SK-N-SH treated with all-trans-retinoic acid at 6 μM for 48 hours (cell line): ENCODE data around the gene ALPG.

Experiments used
- ATAC-seq: fragments of 200-7000 bp; cut with Tn5 transposase; 3 replicates; pipeline ENCODE4 v1.9.1; 2020; ENCODE audit warnings: mild to moderate bottlenecking, moderate library complexity
- ARNTL ChIP-seq: fragments of 450-650 bp; formaldehyde crosslinking; IDR thresholded peaks from 2 replicates; pipeline ENCODE4 v1.5.0; 2020; ENCODE audit warnings: low read depth, mild to moderate bottlenecking, moderate library complexity, borderline replicate concordance
- BACH2 ChIP-seq: fragments of 250-450 bp; sonication (Bioruptor Pico); IDR thresholded peaks from 2 replicates; pipeline ENCODE4 v1.9.0; 2021; ENCODE audit warnings: mild to moderate bottlenecking, borderline replicate concordance
- CSDC2 ChIP-seq: fragments of 250-450 bp; sonication (Bioruptor Pico); IDR thresholded peaks from 2 replicates; pipeline ENCODE4 v1.5.0; 2020; ENCODE audit warnings: mild to moderate bottlenecking, moderate library complexity
- ESRRG ChIP-seq: fragments of 250-450 bp; sonication (Bioruptor Pico); IDR thresholded peaks from 2 replicates; pipeline ENCODE4 v1.6.1; 2021; ENCODE audit warnings: mild to moderate bottlenecking
- ISL1 ChIP-seq: fragments of 250-450 bp; sonication (Bioruptor Pico); IDR thresholded peaks from 2 replicates; pipeline ENCODE4 v2.1.2; 2022; ENCODE audit warnings: mild to moderate bottlenecking, moderate library complexity
- OSR1 ChIP-seq: fragments of 250-450 bp; sonication (Bioruptor Pico); IDR thresholded peaks from 2 replicates; pipeline ENCODE4 v1.8.0; 2022; ENCODE audit warnings: moderate library complexity, mild to moderate bottlenecking, inconsistent platforms
- PATZ1 ChIP-seq: fragments of 250-450 bp; sonication (Bioruptor Pico); IDR thresholded peaks from 2 replicates; pipeline ENCODE4 v1.8.0; 2020; ENCODE audit warnings: mild to moderate bottlenecking, moderate library complexity, borderline replicate concordance
- POU6F1 ChIP-seq: fragments of 250-450 bp; sonication (Bioruptor Pico); IDR thresholded peaks from 2 replicates; pipeline ENCODE4 v1.8.0; 2021; ENCODE audit warnings: low read depth, mild to moderate bottlenecking, moderate library complexity, borderline replicate concordance
- PPARA ChIP-seq: fragments of 250-450 bp; sonication (Bioruptor Pico); IDR thresholded peaks from 2 replicates; pipeline ENCODE4 v1.5.0; 2020; ENCODE audit warnings: mild to moderate bottlenecking, borderline replicate concordance
- RARB ChIP-seq: fragments of 250-450 bp; sonication (Bioruptor Pico); IDR thresholded peaks from 2 replicates; pipeline ENCODE4 v1.8.0; 2021; ENCODE audit warnings: mild to moderate bottlenecking, moderate library complexity
- SNAI2 ChIP-seq: fragments of 250-450 bp; sonication (Bioruptor Pico); IDR thresholded peaks from 2 replicates; pipeline ENCODE4 v1.5.0; 2020; ENCODE audit warnings: mild to moderate bottlenecking, moderate library complexity
- TCF4 ChIP-seq: fragments of 250-450 bp; sonication (Bioruptor Pico); IDR thresholded peaks from 2 replicates; pipeline ENCODE4 v1.8.0; 2021; ENCODE audit warnings: mild to moderate bottlenecking, moderate library complexity, borderline replicate concordance
- TSHZ2 ChIP-seq: fragments of 250-450 bp; sonication (Bioruptor Pico); IDR thresholded peaks from 2 replicates; pipeline ENCODE4 v1.5.0; 2020; ENCODE audit warnings: mild to moderate bottlenecking, moderate library complexity
- ZC3H10 ChIP-seq: fragments of 250-450 bp; sonication (Bioruptor Pico); IDR thresholded peaks from 2 replicates; pipeline ENCODE4 v1.5.1; 2021; ENCODE audit warnings: mild to moderate bottlenecking, moderate library complexity
- ZFP3 ChIP-seq: fragments of 250-450 bp; sonication (Bioruptor Pico); IDR thresholded peaks from 2 replicates; pipeline ENCODE4 v1.5.0; 2020; ENCODE audit warnings: mild to moderate bottlenecking, moderate library complexity
- ZFP30 ChIP-seq: fragments of 450-650 bp; formaldehyde crosslinking; IDR thresholded peaks from 2 replicates; pipeline ENCODE4 v1.5.0; 2022; ENCODE audit warnings: mild to moderate bottlenecking, moderate library complexity
- ZNF565 ChIP-seq: fragments of 450-650 bp; formaldehyde crosslinking; conservative IDR thresholded peaks from 2 replicates; pipeline ENCODE4 v1.5.0; 2020; ENCODE audit warnings: low read depth, mild to moderate bottlenecking, moderate library complexity
- ZNF70 ChIP-seq: fragments of 450-650 bp; formaldehyde crosslinking; IDR thresholded peaks from 2 replicates; pipeline ENCODE4 v1.5.0; 2020; ENCODE audit warnings: mild to moderate bottlenecking, moderate library complexity
- ZNF8 ChIP-seq: fragments of 450-650 bp; formaldehyde crosslinking; IDR thresholded peaks from 2 replicates; pipeline ENCODE4 v1.5.0; 2020; ENCODE audit warnings: mild to moderate bottlenecking, moderate library complexity
- TF ChIP-seq, protein P1 (sequence below): fragments of 250-450 bp; sonication (Bioruptor Pico); IDR thresholded peaks from 2 replicates; pipeline ENCODE4 v1.5.1; 2021; ENCODE audit warnings: mild to moderate bottlenecking, moderate library complexity
- TF ChIP-seq, protein P2 (sequence below): fragments of 250-450 bp; sonication (Bioruptor Pico); IDR thresholded peaks from 2 replicates; pipeline ENCODE4 v1.5.1; 2020; ENCODE audit warnings: low read depth, mild to moderate bottlenecking, moderate library complexity

The ALPG gene

GRCh38 chr2:232434563-232435374, 28.1 kb downstream of the ALPG start:
- ATAC-seq = no peak
- no peak for TF ChIP-seq POU6F1
- TF ChIP-seq ZNF565 (CRISPR knock-in tag) = no peak
- no peak for TF ChIP-seq SNAI2 (CRISPR knock-in tag)
- TF ChIP-seq TCF4 (CRISPR knock-in tag) = no peak
- no peak for TF ChIP-seq CSDC2
- TF ChIP-seq, protein P1, sequence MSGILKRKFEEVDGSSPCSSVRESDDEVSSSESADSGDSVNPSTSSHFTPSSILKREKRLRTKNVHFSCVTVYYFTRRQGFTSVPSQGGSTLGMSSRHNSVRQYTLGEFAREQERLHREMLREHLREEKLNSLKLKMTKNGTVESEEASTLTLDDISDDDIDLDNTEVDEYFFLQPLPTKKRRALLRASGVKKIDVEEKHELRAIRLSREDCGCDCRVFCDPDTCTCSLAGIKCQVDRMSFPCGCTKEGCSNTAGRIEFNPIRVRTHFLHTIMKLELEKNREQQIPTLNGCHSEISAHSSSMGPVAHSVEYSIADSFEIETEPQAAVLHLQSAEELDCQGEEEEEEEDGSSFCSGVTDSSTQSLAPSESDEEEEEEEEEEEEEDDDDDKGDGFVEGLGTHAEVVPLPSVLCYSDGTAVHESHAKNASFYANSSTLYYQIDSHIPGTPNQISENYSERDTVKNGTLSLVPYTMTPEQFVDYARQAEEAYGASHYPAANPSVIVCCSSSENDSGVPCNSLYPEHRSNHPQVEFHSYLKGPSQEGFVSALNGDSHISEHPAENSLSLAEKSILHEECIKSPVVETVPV (CRISPR knock-in tag) = no peak
- TF ChIP-seq TSHZ2 = no peak
- TF ChIP-seq RARB (CRISPR knock-in tag) = no peak
- no peak for TF ChIP-seq BACH2 (CRISPR knock-in tag)
- no peak for TF ChIP-seq PPARA (CRISPR knock-in tag)
- no peak for TF ChIP-seq ESRRG (CRISPR knock-in tag)
- TF ChIP-seq ISL1 = no peak
- no peak for TF ChIP-seq ZNF70
- TF ChIP-seq, protein P2, sequence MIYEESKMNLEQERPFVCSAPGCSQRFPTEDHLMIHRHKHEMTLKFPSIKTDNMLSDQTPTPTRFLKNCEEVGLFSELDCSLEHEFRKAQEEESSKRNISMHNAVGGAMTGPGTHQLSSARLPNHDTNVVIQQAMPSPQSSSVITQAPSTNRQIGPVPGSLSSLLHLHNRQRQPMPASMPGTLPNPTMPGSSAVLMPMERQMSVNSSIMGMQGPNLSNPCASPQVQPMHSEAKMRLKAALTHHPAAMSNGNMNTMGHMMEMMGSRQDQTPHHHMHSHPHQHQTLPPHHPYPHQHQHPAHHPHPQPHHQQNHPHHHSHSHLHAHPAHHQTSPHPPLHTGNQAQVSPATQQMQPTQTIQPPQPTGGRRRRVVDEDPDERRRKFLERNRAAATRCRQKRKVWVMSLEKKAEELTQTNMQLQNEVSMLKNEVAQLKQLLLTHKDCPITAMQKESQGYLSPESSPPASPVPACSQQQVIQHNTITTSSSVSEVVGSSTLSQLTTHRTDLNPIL (CRISPR knock-in tag) = no peak
- TF ChIP-seq ZFP3 (CRISPR knock-in tag) = no peak
- no peak for TF ChIP-seq ARNTL
- TF ChIP-seq ZFP30 (CRISPR knock-in tag) = no peak
- TF ChIP-seq, all 23 proteins: peak for 0

DNA sequence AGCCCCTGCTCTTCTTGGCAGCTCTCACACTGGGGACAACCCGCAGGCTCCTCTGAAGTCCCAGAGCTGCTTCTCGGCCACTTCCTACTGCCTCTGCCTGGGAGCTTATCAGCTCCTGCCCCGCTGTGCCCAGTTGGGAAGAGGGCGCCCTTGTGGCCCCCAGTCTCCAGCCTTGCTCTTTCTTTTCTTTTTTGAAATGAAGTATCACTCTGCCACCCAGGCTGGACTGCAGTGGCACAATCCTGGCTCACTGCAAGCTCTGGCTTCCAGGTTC, 28.7 kb downstream of the ALPG start:
- no peak for ATAC-seq
- TF ChIP-seq SNAI2 (CRISPR knock-in tag) (no peak), ZFP3 (CRISPR knock-in tag) (no peak), ZNF70 (no peak), TSHZ2 (no peak), OSR1 (no peak), PATZ1 (CRISPR knock-in tag) (no peak), ZC3H10 (CRISPR knock-in tag) (no peak), ARNTL (no peak), ZFP30 (CRISPR knock-in tag) (no peak), ESRRG (CRISPR knock-in tag) (no peak), ISL1 (no peak), TCF4 (CRISPR knock-in tag) (no peak), RARB (CRISPR knock-in tag) (no peak), ZNF8 (CRISPR knock-in tag) (no peak), ZNF565 (CRISPR knock-in tag) (no peak)
- TF ChIP-seq, protein P1 (CRISPR knock-in tag) = no peak
